GM19463 (cell line): Measurements from ENCODE around the gene SOX11.
"Not testable (repeated sequence)": the region's sequence is repeated elsewhere in the genome, so short reads cannot be mapped to it uniquely, and the experiment has no call there.

Experiments
- ATAC-seq: cut with Tn5 transposase; IDR thresholded peaks from one replicate; pipeline ENCODE4 v1.9.1; 2021; ENCODE audit warnings: mild to moderate bottlenecking, moderate library complexity; ENCODE audit not compliant: unreplicated experiment

SOX11 gene

GRCh38 chr2:5691985-5692529 is at the start of gene SOX11:
SOX11 (plus strand) TSS chr2:5692384; CDS start chr2:5692722, 338 bp downstream.
- ATAC-seq = no peak

- ATAC-seq = not testable (repeated sequence)
Measured at GRCh38 chr2:5652734-5653133, 39.5 kb upstream of the SOX11 start.

- ATAC-seq = not testable (repeated sequence)
Measured at GRCh38 chr2:5653756-5654155, 38.4 kb upstream of the SOX11 start.

GRCh38 chr2:5657231-5657630 is 35.0 kb upstream of the SOX11 start:
- ATAC-seq = no peak

GRCh38 chr2:5660591-5660990 is 31.6 kb upstream of the SOX11 start:
- no peak for ATAC-seq

GRCh38 chr2:5661362-5661761 is 30.8 kb upstream of the SOX11 start:
- no peak for ATAC-seq

- no peak for ATAC-seq
Measured at GRCh38 chr2:5664278-5664681, 27.9 kb upstream of the SOX11 start.

- ATAC-seq = no peak
Measured at GRCh38 chr2:5665066-5665465, 27.1 kb upstream of the SOX11 start.

- ATAC-seq = no peak
Measured at GRCh38 chr2:5666798-5667197, 25.4 kb upstream of the SOX11 start.

- ATAC-seq = not testable (repeated sequence)
Measured at GRCh38 chr2:5667655-5668054, 24.5 kb upstream of the SOX11 start.

GRCh38 chr2:5668682-5669250 is 23.4 kb upstream of the SOX11 start:
- no peak for ATAC-seq

- ATAC-seq = no peak
Measured at GRCh38 chr2:5672749-5673144, 19.4 kb upstream of the SOX11 start.

GRCh38 chr2:5673145-5674025 is 18.8 kb upstream of the SOX11 start:
- no peak for ATAC-seq

- ATAC-seq = no peak
Measured at GRCh38 chr2:5674026-5674340, 18.2 kb upstream of the SOX11 start.

- no peak for ATAC-seq
Measured at GRCh38 chr2:5677133-5677532, 15.1 kb upstream of the SOX11 start.

GRCh38 chr2:5683471-5683870 is 8.7 kb upstream of the SOX11 start:
- ATAC-seq = no peak

GRCh38 chr2:5685225-5685624 is 7.0 kb upstream of the SOX11 start:
- no peak for ATAC-seq

GRCh38 chr2:5686068-5686467 is 6.1 kb upstream of the SOX11 start:
- ATAC-seq = no peak

GRCh38 chr2:5686536-5686935 is 5.6 kb upstream of the SOX11 start:
- ATAC-seq = no peak

GRCh38 chr2:5689750-5690149 is 2.4 kb upstream of the SOX11 start:
- no peak for ATAC-seq

- ATAC-seq = no peak
Measured at GRCh38 chr2:5690286-5690685, 1.9 kb upstream of the SOX11 start.

- ATAC-seq = no peak
Measured at GRCh38 chr2:5690718-5691220, 1.4 kb upstream of the SOX11 start.
